NCI-H345 treated with DMSO at 0.1 percent for 48 hours (cell line): ENCODE results near the gene SLF2.

ENCODE experiments used
- DNase-seq: peaks from one replicate; lab custom pipeline; 2025; ENCODE audit not compliant: unreplicated experiment; lab: John Stamatoyannopoulos, UW

Gene SLF2

DNA sequence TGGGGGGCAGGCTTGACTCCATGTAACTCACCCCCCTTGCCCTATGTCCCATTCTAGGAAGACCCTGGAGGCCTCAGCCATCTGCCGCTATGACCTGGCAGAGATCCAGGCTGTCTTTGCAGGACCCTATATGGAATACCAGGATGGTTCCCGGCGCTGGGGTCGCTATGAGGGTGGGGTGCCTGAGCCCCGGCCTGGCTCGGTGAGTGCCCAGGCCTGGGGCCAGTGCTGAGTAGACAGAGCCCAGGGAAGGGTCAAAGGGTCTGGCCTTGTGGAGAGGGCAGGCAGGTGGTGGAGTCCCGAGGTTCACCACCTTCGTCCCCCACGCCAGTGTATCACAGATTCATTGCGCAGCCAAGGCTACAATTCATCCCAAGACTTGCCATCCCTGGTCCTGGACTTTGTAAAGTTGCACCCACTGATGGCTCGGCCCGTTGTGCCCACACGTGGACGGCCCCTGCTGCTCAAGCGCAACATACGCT lies 67.1 kb downstream of the SLF2 start:
- DNase-seq, result no peak

GRCh38 chr10:100980311-100980710 lies 67.5 kb downstream of the SLF2 start:
- no peak for DNase-seq

- no peak for DNase-seq
These were observed 67.9 kb downstream of the SLF2 start for GRCh38 chr10:100980711-100981110.

- no peak for DNase-seq
These were observed 68.5 kb downstream of the SLF2 start for GRCh38 chr10:100981178-100981772.

- no peak for DNase-seq
These were observed 70.4 kb downstream of the SLF2 start for GRCh38 chr10:100982916-100983830.

DNA sequence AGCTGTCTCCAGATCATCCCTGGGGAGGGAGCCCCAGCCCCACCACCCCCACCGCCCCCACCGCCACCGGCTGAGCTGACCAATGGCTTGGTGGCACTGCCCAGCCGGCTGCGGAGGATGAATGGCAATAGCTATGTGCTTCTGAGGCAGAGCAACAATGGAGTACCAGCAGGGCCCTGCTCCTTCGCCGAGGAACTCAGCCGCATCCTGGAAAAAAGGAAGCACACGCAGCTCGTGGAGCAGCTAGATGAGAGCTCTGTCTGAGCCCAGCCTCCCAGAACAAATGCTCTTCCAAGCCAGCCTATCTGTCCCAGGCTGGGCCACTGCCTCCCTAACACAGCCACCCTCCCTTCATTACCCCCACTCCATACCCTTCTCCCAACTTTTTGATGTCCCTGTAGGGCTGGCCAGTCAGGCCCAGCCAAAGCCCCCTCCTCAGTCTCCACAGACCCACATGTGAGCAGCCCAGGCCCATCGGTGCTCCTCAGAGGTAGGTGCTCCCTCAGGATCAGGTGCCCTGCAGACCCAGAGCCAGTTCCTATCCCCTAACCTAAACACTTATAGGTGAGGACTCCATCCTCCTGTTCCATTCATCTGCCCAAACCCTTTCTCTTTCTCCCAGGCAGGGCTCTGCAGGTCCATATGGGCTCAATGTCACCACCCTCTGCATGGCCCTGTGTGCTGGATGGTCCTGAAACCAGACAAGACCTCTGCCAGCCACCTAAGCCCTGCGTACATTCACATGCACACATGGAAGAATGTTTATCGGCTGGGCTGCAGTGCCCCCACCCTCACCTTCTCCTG lies 71.3 kb downstream of the SLF2 start:
- no peak for DNase-seq

DNA sequence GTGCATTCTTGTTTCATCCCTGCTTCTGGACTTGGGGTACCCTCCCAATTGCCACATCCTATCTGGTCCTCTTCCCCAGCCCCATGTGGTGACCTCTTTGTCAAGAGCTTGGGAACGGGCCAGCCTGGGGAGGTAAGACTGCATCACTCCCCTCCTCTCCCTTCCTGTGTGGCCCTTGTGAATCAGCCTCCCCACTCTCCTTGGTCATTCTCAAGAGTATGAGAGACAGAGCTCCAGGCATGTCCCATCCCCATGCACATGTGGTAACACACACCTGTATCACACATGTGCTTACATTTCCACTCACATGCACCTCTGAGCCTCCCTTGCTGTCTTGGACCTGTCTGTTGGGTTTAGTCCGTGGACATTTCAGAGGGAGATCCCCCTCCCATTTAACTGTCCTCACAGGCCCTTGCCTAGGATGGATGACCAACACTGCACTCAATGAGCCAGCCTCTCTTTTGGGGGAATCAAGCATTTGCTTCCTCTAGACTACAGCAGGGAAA lies 72.0 kb downstream of the SLF2 start:
- no peak for DNase-seq

DNA sequence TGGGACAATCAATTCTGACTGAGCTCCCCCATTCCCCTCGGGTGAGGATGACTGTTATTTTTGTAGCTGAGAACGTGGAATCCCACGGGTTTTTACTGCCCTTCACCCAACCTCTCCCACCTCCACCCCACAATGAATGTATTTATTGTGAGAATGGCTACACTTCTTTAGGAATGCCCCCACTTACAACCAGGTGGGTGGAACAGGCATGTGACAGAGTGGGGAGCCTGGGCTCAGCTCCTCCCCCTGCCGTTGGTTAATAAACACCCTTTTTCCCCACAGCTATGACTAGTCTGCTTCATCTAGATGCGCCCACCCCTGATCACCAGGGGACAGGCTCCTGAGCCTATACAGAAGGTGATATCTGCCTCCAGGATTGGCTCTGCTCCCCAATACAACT lies 72.6 kb downstream of the SLF2 start:
- no peak for DNase-seq

DNA sequence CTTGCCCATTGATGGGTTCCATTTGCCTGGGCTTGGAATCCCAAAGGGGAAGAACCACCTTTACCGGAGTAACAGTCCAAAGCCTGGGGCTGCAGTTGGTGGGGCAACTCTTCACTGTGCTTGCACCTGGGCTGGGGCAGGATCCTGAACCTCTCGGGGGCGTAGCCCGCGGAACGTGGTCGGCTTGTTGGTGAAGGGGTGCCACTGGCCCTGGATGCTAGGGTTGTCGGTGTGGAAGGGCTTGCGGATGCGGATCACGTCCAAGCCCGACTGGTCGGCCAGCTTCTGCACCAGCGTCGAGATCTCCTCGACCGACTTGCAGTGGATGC lies 73.8 kb downstream of the SLF2 start:
- no peak for DNase-seq

GRCh38 chr10:100986952-100987684 lies 74.4 kb downstream of the SLF2 start, which contains the start of the genes MRPL43 and TWNK:
Gene MRPL43, minus strand, starts transcription at chr10:100987497. Its CDS starts 54 bp downstream, at chr10:100987443.
Gene TWNK, plus strand, starts transcription at chr10:100987543. Its CDS starts 668 bp downstream, at chr10:100988211.
- peak; percentile 38 for DNase-seq

DNA sequence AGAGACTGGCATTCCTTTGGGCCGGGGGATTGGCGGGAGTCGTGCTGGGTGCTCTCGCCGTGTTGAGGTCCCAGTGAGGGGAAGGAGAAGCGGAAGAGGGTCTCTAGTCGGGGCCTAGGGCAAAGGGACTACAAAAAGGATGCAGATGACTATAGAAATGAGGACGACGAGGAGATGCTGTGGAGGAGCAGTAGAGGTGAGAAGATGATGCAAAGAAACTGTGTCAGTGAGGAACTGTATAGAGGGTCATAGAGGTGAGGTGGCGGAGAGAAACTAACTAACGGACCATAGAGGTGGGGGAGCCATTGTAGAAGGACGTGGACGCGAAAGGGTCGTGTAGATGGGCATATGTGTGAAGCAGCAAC lies 74.9 kb downstream of the SLF2 start:
- DNase-seq, result no peak

DNA sequence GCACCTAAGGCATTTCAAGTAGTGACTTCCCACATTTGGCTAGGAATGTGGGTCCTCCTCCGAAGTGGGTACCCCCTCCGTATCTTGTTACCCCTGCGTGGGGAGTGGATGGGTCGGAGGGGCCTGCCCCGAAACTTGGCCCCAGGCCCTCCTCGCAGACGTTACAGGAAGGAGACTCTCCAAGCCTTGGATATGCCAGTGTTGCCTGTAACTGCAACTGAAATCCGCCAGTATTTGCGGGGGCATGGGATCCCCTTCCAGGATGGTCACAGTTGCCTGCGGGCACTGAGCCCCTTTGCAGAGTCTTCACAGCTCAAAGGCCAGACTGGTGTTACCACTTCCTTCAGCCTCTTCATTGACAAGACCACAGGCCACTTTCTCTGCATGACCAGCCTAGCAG lies 75.4 kb downstream of the SLF2 start:
- no peak for DNase-seq

GRCh38 chr10:100989088-100989487 lies 76.3 kb downstream of the SLF2 start:
- DNase-seq, result no peak

DNA sequence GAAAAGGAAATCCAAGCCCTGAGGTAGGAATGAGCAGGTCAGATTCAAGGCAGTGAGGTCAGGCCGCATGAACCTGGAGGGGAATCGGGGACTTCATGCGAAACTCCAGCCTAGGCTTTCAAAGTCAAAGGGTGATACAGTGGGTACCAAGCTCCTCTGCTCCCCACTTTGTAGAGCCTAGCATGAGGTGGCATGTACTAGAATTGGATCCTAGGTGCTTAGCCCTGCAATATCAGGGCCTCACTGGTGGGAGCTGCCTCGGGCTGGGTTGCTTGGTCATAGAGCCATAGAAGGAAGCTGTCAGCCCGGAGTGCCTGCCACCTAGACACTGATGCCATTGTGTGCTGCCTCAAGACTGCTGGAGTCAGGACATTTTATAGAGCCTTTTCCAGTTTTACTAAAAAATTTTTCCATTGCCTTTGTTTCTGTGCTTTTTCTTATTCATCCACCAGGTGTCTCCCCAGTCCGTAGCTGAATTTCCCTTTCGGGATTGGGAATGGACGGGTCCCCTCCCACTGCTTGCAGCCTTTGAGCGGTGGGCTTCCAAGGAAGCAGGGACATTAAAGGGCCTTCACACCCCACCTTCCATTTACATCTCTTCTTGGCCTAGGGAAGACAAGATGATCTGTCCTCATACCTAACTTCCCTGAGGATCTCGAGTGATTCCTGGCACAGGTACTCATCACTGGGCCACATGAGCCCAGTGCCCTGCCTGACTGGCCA lies 81.4 kb downstream of the SLF2 start:
- DNase-seq, result no peak

DNA sequence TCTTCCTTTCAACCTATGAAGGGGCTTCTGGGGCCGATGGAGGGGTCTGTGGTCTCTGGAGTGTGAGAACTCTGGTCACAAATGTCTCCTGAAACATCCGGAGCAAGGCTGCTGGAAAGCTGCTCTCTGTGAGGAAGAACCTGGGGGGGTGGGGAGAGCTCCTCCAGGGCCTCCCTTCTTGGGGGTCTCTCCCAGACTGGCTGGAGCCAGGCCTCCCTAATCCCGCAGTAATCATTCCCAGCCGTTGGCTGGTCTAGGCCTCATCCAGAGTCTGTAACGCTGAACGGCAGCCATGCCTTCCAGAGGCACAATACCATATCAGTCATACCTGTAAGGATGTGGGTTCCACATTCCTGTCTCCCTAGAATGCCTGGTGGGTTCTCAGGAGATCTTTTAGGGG lies 82.4 kb downstream of the SLF2 start:
- DNase-seq, result no peak

DNA sequence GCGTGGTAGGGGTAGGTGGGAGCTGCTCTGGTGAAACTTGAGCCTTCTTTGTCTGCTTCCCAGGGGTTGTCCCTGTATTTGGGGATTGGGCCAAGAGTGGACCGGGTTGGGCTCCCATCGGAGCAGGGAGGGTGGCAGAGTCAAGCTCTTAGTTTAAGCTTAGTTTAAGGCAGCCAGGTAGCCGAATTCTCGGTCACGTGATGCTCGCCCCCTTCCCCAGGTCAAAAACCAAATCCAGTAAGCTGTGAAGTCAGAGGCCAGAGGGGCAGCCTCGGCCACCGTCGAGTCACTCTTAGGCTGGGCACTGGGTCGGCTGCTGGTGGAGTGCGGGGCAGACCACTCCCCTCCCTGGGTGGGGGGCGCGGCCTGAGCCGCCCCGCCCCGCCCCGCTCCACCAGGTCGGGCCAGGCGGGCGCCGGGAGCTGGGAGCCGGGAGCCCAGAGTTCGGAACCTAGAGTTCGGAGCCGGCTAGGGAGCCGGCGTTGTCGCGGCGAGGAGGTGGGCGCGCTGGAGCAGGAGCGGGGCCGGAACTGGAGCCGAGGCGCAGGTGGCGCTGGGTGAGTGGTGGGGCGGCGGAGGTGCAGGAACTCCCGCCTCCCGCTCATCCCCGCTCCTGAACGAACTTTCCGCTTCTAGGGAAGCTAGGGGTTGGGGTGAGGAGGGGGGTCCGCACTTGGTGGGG lies 84.1 kb downstream of the SLF2 start:
- DNase-seq, result peak; percentile 24

GRCh38 chr10:100997360-100998182 lies 84.8 kb downstream of the SLF2 start:
- DNase-seq, result peak; percentile 48

GRCh38 chr10:100998183-100998990 lies 85.6 kb downstream of the SLF2 start:
- DNase-seq, result peak; percentile 82
